HCT116 (cell line): ENCODE data around the gene KDM2B. TPM values are rescaled to one million over a fixed set of nuclear protein-coding genes. Genes with fewer than 3 reads are reported as not detected.

Experiments used
- ATAC-seq: fragments of 200-7000 bp; cut with Tn5 transposase; 2 replicates; pipeline ENCODE4 v1.9.1; 2020; ENCODE audit warnings: mild to moderate bottlenecking, moderate library complexity
- BruUV-seq: library from RNA; stranded (reverse); fragments of 400-500 nt; replicated peaks from 2 replicates; lab custom pipeline; 2021; lab: Mats Ljungman, UMichigan
- CTCF ChIA-PET: fragments of 300-600 bp; sonication (Branson Sonifier 250); formaldehyde crosslinking; loops from one replicate; lab custom pipeline; 2021; ENCODE audit warnings: antibody characterized with exemption; lab: Charles Lee
- POLR2A ChIA-PET: fragments of 300-600, 350-600 bp; sonication (Branson Sonifier 250); formaldehyde crosslinking; loops from one replicate; lab custom pipeline; 2021; ENCODE audit warnings: antibody characterized with exemption; lab: Charles Lee
- RAD21 ChIA-PET, 2 experiments: fragments of 300-600 bp; sonication (Branson Sonifier 250); formaldehyde crosslinking; loops; one replicate each; lab custom pipeline; 2023; ENCODE audit warnings: low total read pairs in 2 of 2; ENCODE audit not compliant: uncharacterized antibody in 2 of 2, unreplicated experiment in 2 of 2, low non-redundant PET in 1 of 2; lab: Charles Lee
- DNase-seq: peaks from one replicate; pipeline ENCODE4 v3.0.0-alpha.2; 2010; ENCODE audit warnings: low read depth, low spot score
- H2AFZ ChIP-seq: fragments of 200-600 bp; shearing (Covaris generic), sonication (generic); 2 replicates; pipeline ENCODE4 v1.6.1; 2017; ENCODE audit warnings: low read depth, mixed run types, mixed read lengths, antibody characterized with exemption, low read length; ENCODE audit not compliant: poor library complexity, severe bottlenecking
- H3K27ac ChIP-seq: 2 replicates; pipeline ENCODE4 v1.5.1; 2012; ENCODE audit warnings: low read depth, low read length
- H3K27me3 ChIP-seq: fragments of 200-600 bp; sonication (generic); 2 replicates; pipeline ENCODE4 v1.6.1; 2016; ENCODE audit warnings: mixed run types, low read length, mixed read lengths; ENCODE audit not compliant: insufficient read depth
- H3K36me3 ChIP-seq, 2 experiments: fragments of 200-500 bp in 1 of 2; fragments of 200-600 bp in 1 of 2; sonication (Bioruptor generic) in 1 of 2; sonication (generic) in 1 of 2; 2 replicates each; pipeline versions ENCODE4 v1.5.1 to v1.6.1; 2014 to 2016; ENCODE audit warnings: low read length in 2 of 2, inconsistent platforms in 1 of 2, mixed read lengths in 1 of 2, mixed run types in 1 of 2; ENCODE audit not compliant: insufficient read depth in 2 of 2, control insufficient read depth in 1 of 2
- H3K4me1 ChIP-seq, 2 experiments: fragments of 200-600 bp in 1 of 2; sonication (generic) in 1 of 2; 2 replicates each; pipeline versions ENCODE4 v1.5.1 to v1.6.1; 2012 to 2017; ENCODE audit warnings: low read length in 2 of 2, inconsistent platforms in 1 of 2, mild to moderate bottlenecking in 1 of 2, mixed read lengths in 1 of 2, mixed run types in 1 of 2, moderate library complexity in 1 of 2; ENCODE audit not compliant: insufficient read depth in 2 of 2, control insufficient read depth in 1 of 2
- H3K4me2 ChIP-seq: fragments of 200-600 bp; sonication (generic); 2 replicates; pipeline ENCODE4 v1.6.1; 2017; ENCODE audit warnings: mixed run types, low read length, mixed read lengths
- H3K4me3 ChIP-seq, 2 experiments: fragments of 200-600 bp in 1 of 2; sonication (generic) in 1 of 2; replicated peaks in 1 of 2; 2 replicates each; pipeline ENCODE4 v1.5.1; 2011 to 2016; ENCODE audit warnings: low read length in 2 of 2, control low read depth in 1 of 2, low read depth in 1 of 2, mild to moderate bottlenecking in 1 of 2, mixed read lengths in 1 of 2, mixed run types in 1 of 2
- H3K79me2 ChIP-seq: fragments of 200-600 bp; sonication (generic); 2 replicates; pipeline ENCODE4 v1.6.1; 2017; ENCODE audit warnings: mild to moderate bottlenecking, mixed run types, low read length, moderate library complexity, mixed read lengths; ENCODE audit not compliant: insufficient read depth
- H3K9ac ChIP-seq: fragments of 200-600 bp; sonication (generic); 2 replicates; pipeline ENCODE4 v1.6.1; 2016; ENCODE audit warnings: low read length, mixed read lengths
- H3K9me2 ChIP-seq: fragments of 200-600 bp; sonication (generic), shearing (Covaris generic); 2 replicates; pipeline ENCODE4 v1.6.1; 2017; ENCODE audit warnings: mixed run types, mild to moderate bottlenecking, moderate library complexity; ENCODE audit not compliant: insufficient read depth
- H3K9me3 ChIP-seq, 2 experiments: fragments of 200-500 bp in 1 of 2; fragments of 200-600 bp in 1 of 2; sonication (Bioruptor generic) in 1 of 2; sonication (generic) in 1 of 2; 2 replicates each; pipeline ENCODE4 v1.6.1; 2014 to 2017; ENCODE audit warnings: low read length in 2 of 2, mixed read lengths in 2 of 2, inconsistent platforms in 1 of 2, low read depth in 1 of 2, mild to moderate bottlenecking in 1 of 2, mixed run types in 1 of 2, moderate library complexity in 1 of 2; ENCODE audit not compliant: control insufficient read depth in 1 of 2, insufficient read depth in 1 of 2
- H4K20me1 ChIP-seq: fragments of 200-600 bp; sonication (generic), shearing (Covaris generic); 2 replicates; pipeline ENCODE4 v1.6.1; 2017; ENCODE audit warnings: mixed run types, mild to moderate bottlenecking, moderate library complexity; ENCODE audit not compliant: insufficient read depth
- POLR2A ChIP-seq: IDR thresholded peaks from 2 replicates; pipeline ENCODE4 v1.7.0; 2011; ENCODE audit warnings: borderline replicate concordance; ENCODE audit not compliant: insufficient read depth, insufficient read length; ENCODE audit errors: extremely low read depth
- RAD21 ChIP-seq: IDR thresholded peaks from 2 replicates; pipeline ENCODE4 v1.6.1; 2012; ENCODE audit warnings: low read depth, mild to moderate bottlenecking
- SP1 ChIP-seq: IDR thresholded peaks from 2 replicates; pipeline ENCODE4 v1.6.1; 2012; ENCODE audit warnings: low read depth
- SRF ChIP-seq: IDR thresholded peaks from 2 replicates; pipeline ENCODE4 v1.6.1; 2012; ENCODE audit warnings: low read depth
- TCF7L2 ChIP-seq: IDR thresholded peaks from 2 replicates; pipeline ENCODE4 v1.7.0; 2011; ENCODE audit warnings: borderline replicate concordance, inconsistent platforms; ENCODE audit not compliant: insufficient read depth, insufficient read length; ENCODE audit errors: extremely low read depth
- YY1 ChIP-seq: IDR thresholded peaks from 2 replicates; pipeline ENCODE4 v1.6.1; 2011; ENCODE audit warnings: low read length, low read depth, moderate library complexity, mild to moderate bottlenecking; ENCODE audit not compliant: insufficient replicate concordance; ENCODE audit errors: extremely low read depth
- intact Hi-C: fragments of 100-400 bp; cut with micrococcal nuclease; formaldehyde crosslinking; loops from 2 replicates; pipeline ENCODE4 v1.10.0; 2022
- total RNA-seq: library from RNA; stranded (reverse); gene quantifications from one replicate; pipeline ENCODE4 v1.2.1, GENCODE V29; 2021; ENCODE audit not compliant: unreplicated experiment

The KDM2B gene
- total RNA-seq, 1 experiment from 2014 or later = 36.7 TPM

GRCh38 chr12:121577443-121578180 lies 3.2 kb downstream of the KDM2B start:
- Histone ChIP-seq H3K79me2 (no peaks in the 10 kb centered on the region), H3K9ac (no peak overlapping the region), H3K27ac (no peak overlapping the region), H3K4me1 (peaks cover 8 to 24% of the 10 kb centered on the region in 2 experiments; a peak in 3 of 4 replicates), H4K20me1 (no peaks in the 10 kb centered on the region), H3K9me2 (no peaks in the 10 kb centered on the region), H3K4me3 (no peak overlapping the region), H3K4me2 (no peak overlapping the region), H3K27me3 (no peaks in the 10 kb centered on the region), H2AFZ (no peak overlapping the region), H3K9me3 (no peaks in the 10 kb centered on the region), H3K36me3 (no peaks in the 10 kb centered on the region)
- BruUV-seq = no TSS peak
- POLR2A ChIA-PET = interaction anchor here (1.2 kb wide), 1 partner anchor 11 kb away, joined by 5 read pairs; no protein-coding TSS in a partner anchor
- CTCF ChIA-PET = interaction anchor here (1.2 kb wide), 1 partner anchor 217 kb away, joined by 3 read pairs; no protein-coding TSS in a partner anchor
- DNase-seq (no peak), ATAC-seq (no peak)
- RAD21 ChIA-PET = no interaction called here
- intact Hi-C loops = no loop called here
- TF ChIP-seq RAD21 = no peak

- Histone ChIP-seq H3K9me3 (no peaks in the 10 kb centered on the region), H3K4me1 (peaks cover 7 to 17% of the 10 kb centered on the region in 2 experiments; a peak in 3 of 4 replicates), H3K27ac (no peak overlapping the region), H4K20me1 (no peaks in the 10 kb centered on the region), H3K79me2 (no peaks in the 10 kb centered on the region), H2AFZ (no peak overlapping the region), H3K36me3 (no peaks in the 10 kb centered on the region), H3K4me2 (no peak overlapping the region), H3K27me3 (no peaks in the 10 kb centered on the region), H3K9me2 (no peaks in the 10 kb centered on the region), H3K4me3 (no peak overlapping the region), H3K9ac (no peak overlapping the region)
- DNase-seq = no peak
- ChIA-PET CTCF (interaction anchor here (1.2 kb wide), 1 partner anchor 217 kb away, joined by 3 read pairs; no protein-coding TSS in a partner anchor), RAD21 (no interaction called here), POLR2A (interaction anchor here (1.2 kb wide), 1 partner anchor 12 kb away, joined by 5 read pairs; no protein-coding TSS in a partner anchor)
- ATAC-seq = no peak
- TF ChIP-seq SRF = no peak
- TF ChIP-seq POLR2A = no peak
- no peak for TF ChIP-seq YY1
- TF ChIP-seq TCF7L2 = no peak
- TF ChIP-seq SP1 = no peak
- intact Hi-C loops = no loop called here
- no TSS peak for BruUV-seq
Measured at GRCh38 chr12:121576851-121577391, 3.9 kb downstream of the KDM2B start.
